SK-N-SH (cell line): ENCODE measurements around the gene THSD7A.

Experiments
- CTCF ChIP-seq: fragments of 200-600 bp; sonication (generic); IDR thresholded peaks from 2 replicates; pipeline ENCODE4 v1.6.1; 2017; ENCODE audit warnings: antibody characterized with exemption, mild to moderate bottlenecking, moderate library complexity
- POLR2AphosphoS5 ChIP-seq: IDR thresholded peaks from 2 replicates; pipeline ENCODE4 v1.6.1; 2012; ENCODE audit warnings: low read depth, low read length
- RAD21 ChIP-seq: IDR thresholded peaks from 2 replicates; pipeline ENCODE4 v1.6.1; 2012; ENCODE audit warnings: mild to moderate bottlenecking, low read length
- SIN3A ChIP-seq: IDR thresholded peaks from 2 replicates; pipeline ENCODE4 v1.6.1; 2012; ENCODE audit warnings: low read depth, mild to moderate bottlenecking, low read length, moderate library complexity, borderline replicate concordance
- TF ChIP-seq, protein P1 (sequence below): fragments of 150-350 bp; IDR thresholded peaks from 2 replicates; pipeline ENCODE4 v1.6.1; 2017; ENCODE audit warnings: antibody characterized with exemption, low read length, low read depth, borderline replicate concordance

DNA sequence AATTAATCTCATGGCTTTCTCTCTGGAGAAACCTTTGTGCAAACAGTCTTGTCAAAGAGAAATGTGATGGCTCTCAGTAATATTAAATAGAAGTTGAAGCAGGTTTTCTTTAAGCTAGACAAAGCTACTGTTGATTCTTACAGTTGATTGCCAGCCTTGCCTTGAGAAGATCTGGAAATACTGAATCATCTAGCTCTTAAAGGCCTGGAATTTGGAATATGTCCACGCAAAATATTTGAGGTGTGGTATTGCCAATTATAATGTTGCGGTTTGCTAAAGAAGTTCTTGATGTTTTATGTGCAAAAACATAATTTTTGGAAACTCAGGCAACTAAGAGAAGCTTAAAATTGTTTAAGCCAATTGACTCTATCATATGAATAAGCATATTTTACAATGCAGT lies 486.4 kb downstream of the THSD7A start:
- TF ChIP-seq CTCF = no peak
- TF ChIP-seq RAD21 = no peak
- TF ChIP-seq, protein P1, sequence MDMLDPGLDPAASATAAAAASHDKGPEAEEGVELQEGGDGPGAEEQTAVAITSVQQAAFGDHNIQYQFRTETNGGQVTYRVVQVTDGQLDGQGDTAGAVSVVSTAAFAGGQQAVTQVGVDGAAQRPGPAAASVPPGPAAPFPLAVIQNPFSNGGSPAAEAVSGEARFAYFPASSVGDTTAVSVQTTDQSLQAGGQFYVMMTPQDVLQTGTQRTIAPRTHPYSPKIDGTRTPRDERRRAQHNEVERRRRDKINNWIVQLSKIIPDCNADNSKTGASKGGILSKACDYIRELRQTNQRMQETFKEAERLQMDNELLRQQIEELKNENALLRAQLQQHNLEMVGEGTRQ = no peak
- TF ChIP-seq POLR2AphosphoS5 = no peak
- TF ChIP-seq SIN3A = no peak
